GM19193 (cell line): ENCODE measurements around the gene KIF26B.

Experiments used
- POLR2A ChIP-seq: IDR thresholded peaks from 4 replicates; pipeline ENCODE4 v1.6.1; 2011; ENCODE audit not compliant: insufficient read depth, insufficient read length; ENCODE audit errors: extremely low read depth

KIF26B gene

DNA sequence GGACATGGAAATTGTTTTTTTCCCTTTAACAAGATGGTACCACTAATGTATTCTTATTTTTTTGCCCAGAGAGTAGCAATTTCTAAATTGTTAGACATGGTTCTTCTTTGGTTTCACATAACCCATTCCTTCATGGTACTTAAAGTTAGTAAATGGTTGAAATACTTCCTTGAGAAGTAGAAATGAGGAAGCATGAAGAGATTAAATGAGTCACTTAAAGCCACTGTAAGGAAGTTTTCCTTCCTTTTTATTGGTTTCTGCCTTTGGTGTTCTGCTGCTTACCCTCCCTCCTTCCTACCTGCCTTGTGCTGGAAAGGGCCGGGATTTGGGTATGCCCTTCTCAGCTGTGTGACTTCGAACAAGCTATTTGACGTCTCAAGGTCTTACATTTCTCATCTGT lies 101.0 kb downstream of the KIF26B start:
- TF ChIP-seq POLR2A, result no peak

DNA sequence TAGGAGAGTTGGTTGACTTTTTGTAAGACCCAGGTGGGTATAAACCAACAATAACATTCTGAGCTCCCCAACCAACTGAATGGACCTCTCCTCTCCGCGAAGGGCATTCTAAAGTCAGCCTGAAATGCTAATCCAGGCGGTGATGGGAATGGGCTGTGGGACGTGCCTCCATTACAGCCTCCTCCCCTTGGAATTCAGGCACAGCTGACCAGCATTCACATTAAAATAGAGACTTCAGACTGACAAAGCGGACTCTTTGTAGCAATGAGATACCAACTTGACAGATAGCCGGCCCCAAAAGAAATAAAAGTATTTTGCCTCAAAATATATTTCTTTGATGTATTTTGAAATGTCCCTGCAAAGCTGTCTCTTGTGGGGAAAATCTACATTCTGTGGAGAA lies 101.7 kb downstream of the KIF26B start:
- no peak for TF ChIP-seq POLR2A

DNA sequence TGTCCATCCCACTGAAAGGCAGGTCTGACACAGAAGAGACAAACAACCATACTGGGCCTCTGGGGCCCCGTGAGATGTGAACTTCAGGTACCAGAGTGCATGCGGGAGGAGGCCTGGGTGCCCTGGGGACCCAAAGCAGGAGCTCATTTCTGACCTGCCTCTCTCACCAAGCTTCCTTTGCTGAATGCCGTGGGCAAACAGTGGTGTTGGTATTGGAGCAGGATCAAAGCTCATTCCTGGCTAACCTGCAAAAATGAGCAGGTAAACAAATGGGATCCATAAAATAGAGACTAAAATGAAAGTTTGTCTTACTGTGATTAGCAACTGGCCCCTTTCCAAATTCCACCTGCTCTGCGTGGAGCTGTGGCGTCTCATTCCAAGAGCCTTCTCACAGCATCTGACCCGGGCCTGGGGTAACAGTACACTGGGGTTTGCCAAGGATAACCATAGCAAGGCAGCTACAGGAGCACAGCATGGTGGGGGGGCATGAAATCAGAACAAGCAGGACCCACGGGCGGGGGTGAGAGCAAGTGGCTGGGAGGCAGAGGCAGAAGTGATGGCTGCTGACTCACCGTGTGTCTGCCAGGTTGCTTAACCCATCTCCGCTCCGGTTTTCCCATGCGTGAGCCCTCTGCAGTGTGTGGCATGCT lies 103.6 kb downstream of the KIF26B start:
- no peak for TF ChIP-seq POLR2A

DNA sequence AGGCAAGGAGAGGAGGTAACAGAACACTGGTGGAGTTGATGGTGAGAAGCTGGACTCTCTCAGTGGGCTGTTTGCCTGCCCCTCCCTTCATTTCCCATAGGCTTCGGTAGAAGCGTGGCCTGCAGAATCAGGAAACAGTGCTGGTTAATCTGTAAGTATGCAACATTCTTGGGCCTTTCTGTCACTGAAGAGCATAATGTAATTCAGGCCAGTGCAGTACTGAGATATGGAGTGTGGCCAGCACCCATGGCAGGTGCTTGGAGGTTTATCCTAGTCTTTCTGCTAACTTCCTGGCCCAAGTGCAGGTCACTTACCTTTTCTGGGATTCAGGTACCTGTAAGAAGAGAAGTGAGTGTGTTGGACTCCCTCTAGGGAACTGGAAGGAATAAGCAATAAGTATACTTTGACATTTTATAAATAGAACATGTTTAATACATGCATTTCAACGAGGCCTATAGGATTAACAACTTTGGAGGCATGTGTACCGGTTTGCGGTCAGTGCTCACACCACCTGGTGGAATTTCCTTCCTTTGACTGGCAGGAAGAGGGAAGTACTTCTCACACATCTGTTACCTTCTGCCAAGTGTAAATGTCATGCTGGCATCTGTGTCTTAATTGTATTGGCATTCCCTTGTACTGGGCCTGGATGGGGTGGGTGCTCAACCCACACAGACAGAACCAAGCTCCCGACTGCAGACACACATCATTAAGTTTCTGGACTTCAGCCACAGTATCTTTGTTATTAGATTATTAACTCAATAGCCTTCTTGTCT lies 105.5 kb downstream of the KIF26B start:
- TF ChIP-seq POLR2A, result no peak

DNA sequence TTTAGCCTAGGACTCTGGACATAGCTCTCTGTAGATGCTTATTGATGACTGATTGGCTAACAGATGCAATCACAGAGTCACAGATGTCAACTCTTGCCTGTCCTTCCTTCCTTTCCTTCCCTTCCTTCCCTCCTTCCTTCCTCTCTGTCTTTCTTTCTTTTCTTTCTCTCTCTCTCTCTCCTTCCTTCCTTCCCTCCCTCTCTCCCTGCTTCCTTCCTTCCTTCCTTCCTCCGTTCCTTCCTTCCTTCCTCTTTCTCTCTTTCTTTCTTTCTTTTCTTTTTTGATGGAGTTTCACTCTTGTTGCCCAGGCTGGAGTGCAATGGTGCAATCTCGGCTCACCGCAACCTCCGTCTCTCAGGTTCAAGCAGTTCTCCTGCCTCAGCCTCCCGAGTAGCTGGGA lies 106.1 kb downstream of the KIF26B start:
- TF ChIP-seq POLR2A, result no peak

DNA sequence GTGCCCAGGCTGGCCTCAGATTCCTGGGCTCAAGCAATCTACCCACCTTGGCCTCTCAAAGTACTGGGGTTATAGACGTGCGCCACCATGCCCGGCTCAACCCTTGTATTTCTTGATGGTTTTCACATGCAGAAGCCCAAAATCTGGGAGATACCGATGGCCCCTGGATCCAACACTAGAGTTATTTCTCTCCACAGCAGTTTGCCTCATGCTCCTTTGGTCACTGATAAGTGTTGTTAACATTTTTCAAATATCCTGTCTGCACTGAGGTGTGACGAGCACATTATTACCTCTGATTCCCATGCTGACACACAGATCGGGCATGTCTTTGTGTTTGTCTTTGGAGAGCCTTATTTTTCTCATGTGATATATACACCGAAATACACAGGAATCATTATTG lies 107.0 kb downstream of the KIF26B start:
- TF ChIP-seq POLR2A, result no peak

DNA sequence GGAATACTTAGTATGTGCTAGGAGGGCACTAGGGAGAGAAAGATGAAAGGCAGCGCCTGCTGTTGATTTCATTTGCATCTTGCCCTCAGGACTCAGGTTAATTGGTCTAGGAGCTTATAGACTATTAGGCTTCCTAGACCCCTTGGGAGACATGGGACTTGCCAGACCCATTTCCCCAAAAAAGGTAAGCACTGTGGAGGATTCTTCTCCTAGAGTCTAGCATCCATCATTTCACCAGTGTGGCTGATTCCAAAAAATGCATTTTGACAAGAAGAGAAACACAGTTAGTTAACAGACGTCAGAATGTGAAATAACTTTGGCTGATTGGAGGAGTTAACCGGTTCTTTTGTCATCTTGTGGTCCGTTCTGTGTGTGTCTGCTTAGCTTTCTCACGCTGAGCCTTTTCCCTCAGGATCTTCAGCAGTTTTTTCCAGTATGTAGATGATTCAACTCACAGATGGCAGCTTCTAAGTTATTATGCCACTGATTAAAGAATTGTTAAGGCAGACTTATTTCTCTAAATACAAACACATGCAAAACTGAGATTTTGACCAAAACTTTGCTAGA lies 108.8 kb downstream of the KIF26B start:
- no peak for TF ChIP-seq POLR2A

DNA sequence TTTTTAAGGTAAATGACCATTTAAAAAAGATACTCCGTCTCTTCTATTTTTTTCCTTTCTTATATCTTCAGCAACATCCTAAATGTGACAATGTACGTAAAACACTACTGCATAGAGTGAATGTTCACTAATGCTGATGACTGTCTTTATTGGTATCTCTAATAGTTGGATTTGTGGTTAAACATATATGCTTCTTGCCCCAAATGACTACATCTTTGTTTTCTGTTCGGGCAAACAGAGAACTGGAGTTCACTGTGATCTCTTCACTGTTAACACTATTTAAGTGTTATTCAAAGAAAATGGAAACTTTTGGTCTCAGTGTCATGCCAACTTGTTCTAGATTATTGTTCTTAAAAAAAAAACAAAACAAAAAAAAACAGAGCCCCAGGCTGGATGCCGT lies 109.4 kb downstream of the KIF26B start:
- no peak for TF ChIP-seq POLR2A

DNA sequence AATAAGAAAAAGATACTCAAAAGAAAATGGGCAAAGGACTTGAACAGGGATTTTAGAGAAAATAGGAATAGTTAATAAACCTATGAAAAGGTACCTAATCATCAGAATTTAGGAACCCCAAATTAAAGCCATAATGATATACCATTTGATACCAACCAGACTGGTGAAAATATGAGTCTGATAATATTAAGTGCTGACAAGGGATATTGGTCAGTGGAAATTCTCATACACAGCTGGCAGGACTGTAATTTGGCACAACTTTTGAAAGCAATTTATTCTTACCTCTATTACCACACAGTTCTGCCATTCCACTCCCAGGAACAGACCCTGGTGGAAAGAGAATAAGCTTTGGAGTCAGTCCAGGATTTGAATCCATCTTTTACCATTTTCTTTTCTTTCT lies 111.3 kb downstream of the KIF26B start:
- TF ChIP-seq POLR2A, result no peak

DNA sequence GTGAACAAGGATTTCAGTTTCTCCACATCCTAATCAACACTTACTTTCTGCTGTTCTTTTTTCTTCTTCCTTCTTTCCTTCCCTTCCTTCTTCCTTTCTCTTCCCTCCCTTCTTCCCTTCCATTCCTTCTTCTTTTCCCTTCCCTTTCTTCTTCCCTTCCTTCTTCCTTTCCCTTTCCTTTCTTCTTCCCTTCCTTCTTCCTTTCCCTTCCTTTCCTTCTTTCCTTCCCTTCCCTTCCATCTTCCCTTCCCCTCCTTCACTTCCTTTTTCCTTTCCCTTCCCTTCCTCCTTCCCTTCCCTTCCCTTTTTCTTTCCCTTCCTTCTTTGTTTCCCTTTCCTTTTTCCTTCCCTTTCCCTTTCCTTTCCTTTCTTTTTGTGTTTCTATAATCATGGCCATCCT lies 115.3 kb downstream of the KIF26B start:
- no peak for TF ChIP-seq POLR2A

DNA sequence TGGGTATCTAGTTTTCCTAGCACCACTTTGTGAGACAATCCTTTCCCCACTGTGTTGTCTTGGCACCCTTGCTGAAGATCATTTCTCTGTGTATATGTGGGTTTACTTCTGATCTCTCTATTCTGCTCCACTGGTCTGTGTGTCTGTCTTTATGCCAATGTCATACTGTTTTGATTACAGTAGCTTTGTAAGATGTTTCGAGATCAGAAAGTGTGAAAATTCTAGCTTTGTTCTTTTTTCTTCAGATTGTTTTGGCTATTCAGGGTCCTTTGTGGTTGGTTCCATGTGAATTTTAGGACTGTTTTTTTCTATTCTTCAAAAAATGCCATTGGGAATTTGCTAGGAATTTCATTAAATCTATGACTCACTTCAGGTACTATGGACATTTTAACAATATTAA lies 116.2 kb downstream of the KIF26B start:
- no peak for TF ChIP-seq POLR2A

DNA sequence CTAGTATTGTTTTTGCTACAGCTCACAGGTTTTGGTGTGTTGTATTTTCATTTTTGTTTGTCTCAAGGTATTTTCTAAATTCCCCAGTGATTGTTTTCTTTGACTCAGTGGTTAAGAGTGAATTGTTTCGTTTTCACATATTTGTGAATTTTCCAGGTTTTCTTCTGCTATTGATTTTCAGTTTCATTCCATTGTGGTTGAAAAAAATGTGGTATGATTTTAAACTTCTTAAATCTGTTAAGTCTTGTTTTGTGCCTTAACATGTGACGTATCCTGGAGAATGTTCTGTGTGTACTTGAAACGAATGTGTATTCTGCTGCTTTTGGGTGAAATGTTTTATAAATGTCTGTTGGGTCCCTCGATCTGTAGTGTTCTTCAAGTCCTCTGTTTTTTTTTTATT lies 117.9 kb downstream of the KIF26B start:
- no peak for TF ChIP-seq POLR2A

DNA sequence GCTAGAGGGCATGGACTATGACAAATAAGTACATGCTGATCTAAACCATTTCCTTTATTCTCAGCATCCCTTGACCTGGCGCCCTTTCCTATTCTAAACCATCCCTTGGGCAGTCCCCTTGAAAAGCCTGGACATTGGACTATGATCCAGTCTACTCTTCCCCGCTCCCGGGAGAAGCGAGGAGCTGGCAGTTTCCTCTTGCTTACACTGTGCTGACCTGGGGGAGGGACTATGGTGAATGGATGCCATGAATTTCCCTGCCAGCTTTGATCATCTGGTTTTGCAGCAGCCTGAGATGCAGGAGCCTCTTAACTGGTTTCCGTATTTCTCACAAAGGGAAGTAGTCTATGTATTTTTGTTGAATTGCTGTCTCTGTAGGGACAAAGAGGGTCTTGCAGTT lies 121.7 kb downstream of the KIF26B start:
- TF ChIP-seq POLR2A, result no peak

DNA sequence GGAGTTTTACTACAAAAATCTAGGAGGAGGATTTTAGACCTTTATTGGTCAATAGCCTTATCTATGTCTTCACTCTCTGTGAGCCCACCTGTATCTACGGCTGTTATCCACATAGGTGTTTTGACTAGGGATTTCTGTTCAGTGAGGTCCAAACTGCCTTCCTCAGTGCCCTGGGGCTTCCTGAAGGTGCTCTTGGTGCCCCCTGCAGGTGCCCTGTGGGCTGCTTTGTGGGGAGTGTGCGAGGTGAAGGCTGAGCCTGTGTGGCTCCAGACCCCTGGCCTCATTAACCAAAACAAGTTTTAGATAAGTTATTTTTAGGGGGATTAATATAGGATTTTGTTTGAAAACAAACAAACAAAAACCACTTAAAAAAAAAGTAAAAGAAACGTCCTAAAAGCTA lies 122.5 kb downstream of the KIF26B start:
- TF ChIP-seq POLR2A, result no peak

DNA sequence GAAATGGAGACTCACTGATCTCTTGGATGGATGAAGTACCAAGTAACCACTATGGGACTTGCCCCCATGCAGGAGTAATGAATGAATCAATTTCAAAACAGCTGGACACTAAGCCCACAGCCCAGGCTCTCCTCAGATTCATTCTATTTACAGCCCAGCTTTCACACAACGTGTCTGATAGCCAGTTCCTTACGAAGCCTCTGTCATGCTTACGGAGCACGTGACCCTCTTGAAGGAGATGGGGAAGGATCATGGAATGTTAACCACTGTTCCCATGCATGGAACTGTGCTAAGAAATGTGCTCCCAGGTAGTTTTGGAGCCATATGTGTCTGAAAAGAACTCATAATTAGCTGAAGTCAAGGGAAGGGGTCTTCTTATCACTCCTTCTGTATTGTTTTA lies 124.1 kb downstream of the KIF26B start:
- no peak for TF ChIP-seq POLR2A

DNA sequence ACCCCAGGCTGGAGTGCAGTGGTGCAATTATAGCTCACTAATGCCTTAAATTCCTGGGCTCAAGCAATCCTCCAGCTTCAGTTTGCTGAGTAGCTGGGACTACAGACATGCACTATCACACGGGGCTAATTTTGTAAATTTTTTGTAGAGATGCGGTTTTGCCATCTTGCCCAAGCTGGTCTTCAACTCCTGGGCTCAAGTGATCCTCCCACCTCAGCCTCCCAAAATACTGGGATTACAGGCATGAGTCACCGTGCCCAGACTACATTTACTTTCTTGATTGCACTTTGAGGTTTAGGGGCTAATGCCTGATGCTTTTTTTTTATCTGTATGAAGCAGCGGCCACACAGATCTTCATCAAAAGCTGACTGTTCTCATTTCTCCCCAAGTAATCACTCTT lies 124.6 kb downstream of the KIF26B start:
- TF ChIP-seq POLR2A, result no peak

DNA sequence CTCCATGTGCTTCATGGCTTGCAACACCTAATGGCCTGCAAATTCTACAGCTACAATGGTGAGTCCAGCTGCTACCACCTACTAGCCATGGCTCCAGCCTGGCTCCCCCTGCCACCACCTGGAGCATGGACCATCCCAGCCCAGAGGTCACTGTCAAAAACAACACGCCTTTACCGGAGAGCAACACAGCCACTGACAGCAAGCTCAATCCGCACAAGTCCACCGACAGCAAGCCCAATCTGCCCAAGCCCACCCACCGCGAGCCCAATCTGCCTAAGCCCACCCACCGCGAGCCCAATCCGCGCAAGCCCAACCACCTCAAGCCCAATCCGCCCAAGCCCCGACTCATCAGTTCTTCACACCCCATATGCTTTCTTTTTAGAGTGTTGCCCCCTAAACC lies 128.2 kb downstream of the KIF26B start:
- no peak for TF ChIP-seq POLR2A

DNA sequence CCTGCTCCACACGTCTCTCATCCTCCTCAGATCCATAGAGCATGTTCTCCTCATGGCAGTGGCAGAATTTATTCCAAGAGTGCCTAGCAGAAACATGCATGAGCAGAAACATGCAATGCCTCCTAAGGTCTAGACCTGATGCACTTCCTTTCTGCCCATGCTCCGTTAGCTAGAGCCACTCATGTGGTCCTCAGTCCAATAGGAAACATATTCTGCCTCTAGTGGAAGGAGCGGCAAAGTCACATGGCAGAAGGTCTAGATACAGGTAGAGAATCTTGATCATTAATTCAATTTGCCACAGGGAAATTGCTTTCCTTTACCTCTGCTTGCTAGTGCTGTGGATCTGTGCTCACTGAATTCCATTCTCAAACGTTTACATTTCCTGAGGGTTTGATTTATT lies 130.4 kb downstream of the KIF26B start:
- no peak for TF ChIP-seq POLR2A
